ENCODE data around the gene MAST4.

The MAST4 gene

GRCh38 chr5:67063055-67063454 lies 466.9 kb downstream of the MAST4 start:
- H3K4me3 ChIP-seq (ENCODE audit: low read depth, low read length), result no peak overlapping the region
- no peak for TF ChIP-seq CTCF (conservative IDR thresholded peaks at IDR 0.05; ENCODE audit: low read depth, low read length)
- DNase-seq (ENCODE audit: low read depth), result no peak

GRCh38 chr5:67063791-67064190 lies 467.6 kb downstream of the MAST4 start:
- DNase-seq (ENCODE audit: low read depth), result peak; percentile 88
- no peak overlapping the region for H3K4me3 ChIP-seq (ENCODE audit: low read depth, low read length)
- TF ChIP-seq CTCF (conservative IDR thresholded peaks at IDR 0.05; ENCODE audit: low read depth, low read length), result no peak

- no peak for DNase-seq (ENCODE audit: low read depth)
- no peak overlapping the region for H3K4me3 ChIP-seq (ENCODE audit: low read depth, low read length)
- no peak for TF ChIP-seq CTCF (conservative IDR thresholded peaks at IDR 0.05; ENCODE audit: low read depth, low read length)
Observed at GRCh38 chr5:67065237-67065636, 469.0 kb downstream of the MAST4 start.

GRCh38 chr5:67065696-67066095 lies 469.5 kb downstream of the MAST4 start:
- no peak overlapping the region for H3K4me3 ChIP-seq (ENCODE audit: low read depth, low read length)
- DNase-seq (ENCODE audit: low read depth), result no peak
- TF ChIP-seq CTCF (conservative IDR thresholded peaks at IDR 0.05; ENCODE audit: low read depth, low read length), result no peak

- TF ChIP-seq CTCF (conservative IDR thresholded peaks at IDR 0.05; ENCODE audit: low read depth, low read length), result no peak
- DNase-seq (ENCODE audit: low read depth), result no peak
- H3K4me3 ChIP-seq (ENCODE audit: low read depth, low read length), result no peak overlapping the region
Observed at GRCh38 chr5:67066815-67067214, 470.6 kb downstream of the MAST4 start.

- no peak overlapping the region for H3K4me3 ChIP-seq (ENCODE audit: low read depth, low read length)
- DNase-seq (ENCODE audit: low read depth), result no peak
- TF ChIP-seq CTCF (conservative IDR thresholded peaks at IDR 0.05; ENCODE audit: low read depth, low read length), result no peak
Observed at GRCh38 chr5:67073045-67073680, 477.0 kb downstream of the MAST4 start.

GRCh38 chr5:67077296-67077695 lies 481.1 kb downstream of the MAST4 start:
- no peak for TF ChIP-seq CTCF (conservative IDR thresholded peaks at IDR 0.05; ENCODE audit: low read depth, low read length)
- H3K4me3 ChIP-seq (ENCODE audit: low read depth, low read length), result no peak overlapping the region
- DNase-seq (ENCODE audit: low read depth), result no peak

Measured in choroid plexus epithelial cell (primary cell).